ENCODE results near the gene SMPD4. TPM values are rescaled to one million over a fixed set of nuclear protein-coding genes. Genes with fewer than 3 reads are reported as not detected.
"Not testable (repeated sequence)": the region's sequence is repeated elsewhere in the genome, so short reads cannot be mapped to it uniquely, and the experiment has no call there.

Gene SMPD4
- total RNA-seq, 2 experiments from 2014 or later: 56.5 to 58.2 TPM

DNA sequence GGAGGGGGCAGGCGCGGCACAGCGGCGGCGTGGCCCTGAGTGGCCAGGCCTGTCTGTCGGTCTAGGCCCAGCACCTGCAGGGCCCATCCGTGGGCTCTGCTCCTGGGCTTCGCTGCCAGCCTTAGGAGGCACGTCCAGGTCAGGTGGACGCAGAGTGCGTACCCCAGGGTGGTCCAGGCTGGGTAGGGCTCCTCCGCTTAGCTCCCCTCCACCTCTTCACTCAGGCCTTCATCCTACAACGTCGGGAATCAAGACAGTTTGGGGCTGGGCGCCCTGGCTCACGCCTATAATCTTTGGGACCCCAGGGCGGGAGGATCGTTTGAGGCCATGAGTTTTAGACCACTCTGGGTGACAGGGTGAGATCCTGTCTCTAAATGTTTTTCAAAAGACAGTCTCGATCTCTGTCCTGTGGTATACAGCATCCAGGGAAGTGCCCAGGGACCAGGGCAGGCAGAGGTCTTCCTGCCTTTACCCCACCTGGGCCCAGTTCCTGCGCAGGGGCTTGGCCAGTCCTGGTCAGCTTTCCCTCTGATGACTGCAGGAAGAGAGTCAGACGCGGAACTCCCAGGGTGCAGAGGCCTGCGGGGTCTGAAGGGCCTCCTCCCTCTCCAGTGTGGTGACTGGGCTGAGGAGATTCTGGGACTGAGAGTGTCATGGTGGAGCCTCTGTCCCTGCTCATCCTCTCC, 1.6 kb upstream of the SMPD4 start:
- peak overlapping the region; percentile 71 for H3K27ac Mint-ChIP-seq
- not testable (repeated sequence) for DNase-seq
- POLR2A ChIA-PET: interaction anchor here (0.7 to 5.0 kb wide), 3 partner anchors 10 to 190 kb away, joined by 4 to 58 read pairs (median 10); partner anchors contain the start of gene IMP4

DNA sequence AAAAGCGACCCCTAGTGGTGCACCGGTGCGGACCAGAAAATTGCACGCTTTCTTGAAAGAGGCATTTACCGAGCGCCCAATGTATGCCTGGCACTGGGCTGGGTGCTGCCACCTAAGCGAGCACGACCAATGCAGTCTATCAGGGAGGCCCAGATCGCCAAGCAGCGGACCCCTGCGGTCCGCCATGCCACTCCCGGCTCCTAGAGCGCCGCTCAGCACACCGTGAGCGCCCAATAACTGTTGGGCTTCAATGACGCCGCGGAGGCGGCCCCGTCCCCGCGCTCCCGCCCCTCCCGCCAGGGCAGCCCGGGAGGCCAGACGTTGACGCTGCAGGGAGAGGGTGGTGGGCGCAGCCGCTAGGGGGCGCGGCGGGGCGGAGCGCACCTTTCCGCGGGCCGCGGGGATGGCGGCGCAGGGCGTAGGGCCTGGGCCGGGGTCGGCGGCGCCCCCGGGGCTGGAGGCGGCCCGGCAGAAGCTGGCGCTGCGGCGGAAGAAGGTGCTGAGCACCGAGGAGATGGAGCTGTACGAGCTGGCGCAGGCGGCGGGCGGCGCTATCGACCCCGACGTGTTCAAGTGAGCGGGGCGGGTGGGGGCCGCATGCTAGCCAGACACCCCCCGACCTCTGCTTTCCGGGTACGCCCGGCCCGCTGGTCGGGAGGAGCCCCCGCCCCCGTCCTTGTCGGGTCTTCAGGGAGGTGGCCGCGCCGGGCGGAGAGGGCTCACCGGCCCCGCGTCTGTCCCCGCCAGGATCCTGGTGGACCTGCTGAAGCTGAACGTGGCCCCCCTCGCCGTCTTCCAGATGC, 679 bp upstream of the SMPD4 start, which contains the start of gene MZT2B:
Gene MZT2B (plus strand): TSS at position 383 of the 803 bp plus-strand sequence. CDS start 21 bp downstream, at position 404.
- not testable (repeated sequence) for H3K9me3 Mint-ChIP-seq, H3K27me3 Mint-ChIP-seq
- H3K36me3 Mint-ChIP-seq (ENCODE audit: low read depth): peaks cover 18% of the 10 kb centered on the region
- CTCF ChIA-PET: interaction anchor here (0.8 to 2.6 kb wide), 4 partner anchors 26 to 1311 kb away, joined by 3 to 23 read pairs (median 4); partner anchors contain the start of gene IMP4
- peaks cover 43% of the 10 kb centered on the region for H3K4me1 Mint-ChIP-seq
- POLR2A ChIA-PET: interaction anchor here (0.6 to 5.0 kb wide), 11 partner anchors 11 to 192 kb away, joined by 3 to 58 read pairs (median 3); partner anchors contain the start of gene IMP4
- H3K4me3 Mint-ChIP-seq: peak within 1 kb of the TSS; percentile 92
- DNase-seq: peak; percentile 92
- H3K27ac Mint-ChIP-seq: peak within 1 kb of the TSS; percentile 93

More for the DNA sequence above, 1.6 kb upstream of the SMPD4 start:
- Mint-ChIP-seq H3K36me3 (ENCODE audit: low read depth) (peaks cover 14% of the 10 kb centered on the region), H3K4me3 (peak overlapping the region; percentile 77), H3K4me1 (peaks cover 39% of the 10 kb centered on the region)
- H3K9me3 Mint-ChIP-seq, H3K27me3 Mint-ChIP-seq: not testable (repeated sequence)
- CTCF ChIA-PET: interaction anchor here (2.6 kb wide), 1 partner anchor 159 kb away, joined by 23 read pairs; the partner anchor contains the start of gene IMP4

DNA sequence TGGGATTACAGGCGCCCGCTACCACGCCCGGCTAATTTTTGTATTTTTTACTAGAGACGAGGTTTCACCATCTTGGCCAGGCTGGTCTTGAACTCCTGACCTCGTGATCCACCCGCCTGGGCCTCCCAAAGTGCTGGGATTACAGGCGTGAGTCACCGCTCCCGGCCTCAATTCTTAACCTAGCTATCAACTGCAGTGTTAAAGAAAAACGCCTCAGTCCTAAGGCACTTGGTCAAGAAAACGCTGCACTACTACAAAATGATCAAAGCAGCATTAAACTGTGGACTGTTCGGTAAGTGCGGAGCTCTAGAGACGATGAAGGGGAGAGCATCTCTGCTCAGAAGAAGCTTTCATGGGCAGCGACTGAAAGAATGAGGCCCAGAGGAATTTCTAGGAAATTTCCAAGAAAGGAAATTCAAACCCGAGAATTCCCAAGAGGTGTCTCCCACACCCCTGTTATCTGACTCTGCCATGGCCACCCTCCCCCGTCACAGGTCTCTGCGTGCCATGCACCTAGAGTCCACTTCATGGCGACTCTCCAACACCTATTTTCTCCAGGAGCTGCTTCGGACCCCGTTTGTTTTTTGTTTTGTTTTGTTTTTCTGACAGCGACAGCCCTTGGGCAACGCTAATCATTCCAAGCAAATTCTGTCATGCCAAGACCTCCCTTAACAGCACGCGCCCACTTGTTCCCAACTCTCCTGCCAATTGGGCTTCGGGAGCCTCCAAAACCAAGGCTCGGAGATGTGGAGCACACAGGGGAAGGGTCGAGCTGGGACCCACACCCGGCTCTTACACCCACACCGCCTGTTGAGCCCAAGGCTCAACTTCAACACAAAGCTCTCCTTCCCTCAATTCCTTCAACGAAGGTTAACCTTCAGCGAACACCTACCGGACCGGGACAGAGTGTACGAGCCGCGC, 738 bp downstream of the SMPD4 start:
- CTCF ChIA-PET: interaction anchor here (0.7 to 2.6 kb wide), 8 partner anchors 11 to 1312 kb away, joined by 3 to 23 read pairs (median 4); partner anchors contain the start of genes IMP4 and PLEKHB2
- H3K27ac Mint-ChIP-seq: peak overlapping the region; percentile 93
- not testable (repeated sequence) for H3K27me3 Mint-ChIP-seq, DNase-seq, H3K9me3 Mint-ChIP-seq
- H3K4me1 Mint-ChIP-seq: peaks cover 45% of the 10 kb centered on the region
- H3K4me3 Mint-ChIP-seq: peak overlapping the region; percentile 92
- peaks cover 17% of the 10 kb centered on the region for H3K36me3 Mint-ChIP-seq (ENCODE audit: low read depth)
- POLR2A ChIA-PET: interaction anchor here (0.8 to 5.0 kb wide), 8 partner anchors 10 to 192 kb away, joined by 3 to 58 read pairs (median 6); partner anchors contain the start of gene IMP4

DNA sequence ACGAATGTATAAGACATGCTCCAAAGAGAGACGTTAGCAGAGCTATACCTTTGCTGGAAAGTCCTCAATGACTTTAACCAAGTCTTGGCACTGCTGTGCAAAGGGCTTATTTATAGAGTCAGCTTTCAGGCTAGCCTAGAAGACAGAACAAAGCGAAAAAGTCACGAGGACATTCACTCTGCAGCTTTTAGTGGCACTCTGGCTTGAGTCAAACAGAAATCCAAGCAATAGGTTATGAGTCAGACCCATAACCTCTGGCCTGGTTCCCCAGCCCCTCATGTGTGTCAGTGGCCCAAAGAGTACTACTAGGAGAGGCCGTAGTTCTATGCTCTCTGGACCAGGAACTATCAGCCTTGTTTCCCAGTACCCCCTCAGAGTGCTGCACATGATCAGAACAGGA, 6.5 kb downstream of the SMPD4 start:
- POLR2A ChIA-PET, H3K27me3 Mint-ChIP-seq, H3K4me3 Mint-ChIP-seq, DNase-seq, CTCF ChIA-PET, H3K9me3 Mint-ChIP-seq: not testable (repeated sequence)
- peaks cover 40% of the 10 kb centered on the region for H3K36me3 Mint-ChIP-seq (ENCODE audit: low read depth)
- peak overlapping the region; percentile 21 for H3K27ac Mint-ChIP-seq
- H3K4me1 Mint-ChIP-seq: peaks cover 38% of the 10 kb centered on the region

DNA sequence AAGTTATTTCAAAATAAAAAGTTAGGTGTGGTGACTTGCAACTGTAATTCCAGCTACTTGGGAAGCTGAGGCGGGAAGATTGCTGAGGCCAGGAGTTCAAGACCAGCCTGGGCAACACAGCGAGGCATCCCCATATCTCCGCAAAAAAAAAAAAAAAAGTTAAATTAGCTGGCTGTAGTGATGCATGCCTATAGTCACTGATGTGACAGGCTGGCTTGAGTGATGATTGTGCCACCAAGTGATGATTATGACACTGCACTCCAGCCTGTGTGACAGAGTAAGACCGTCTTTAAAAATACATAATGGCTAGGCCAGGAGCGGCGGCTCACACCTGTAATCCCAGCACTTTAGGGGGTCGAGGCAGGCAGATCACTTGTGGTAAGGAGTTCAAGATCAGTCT, 11.5 kb downstream of the SMPD4 start:
- Mint-ChIP-seq H3K27me3 (no peaks in the 10 kb centered on the region), H3K4me3 (no peak overlapping the region), H3K9me3 (no peaks in the 10 kb centered on the region), H3K4me1 (peaks cover 42% of the 10 kb centered on the region), H3K27ac (peak overlapping the region; percentile 61), H3K36me3 (ENCODE audit: low read depth) (peaks cover 55% of the 10 kb centered on the region)
- POLR2A ChIA-PET: interaction anchor here (0.7 to 2.5 kb wide), 2 partner anchors 11 to 203 kb away, joined by 4 to 18 read pairs; partner anchors contain the start of genes MZT2B and SMPD4
- CTCF ChIA-PET: interaction anchor here (0.9 to 1.7 kb wide), 2 partner anchors 10 to 11 kb away, joined by 3 to 6 read pairs; partner anchors contain the start of gene SMPD4
- DNase-seq: no peak

DNA sequence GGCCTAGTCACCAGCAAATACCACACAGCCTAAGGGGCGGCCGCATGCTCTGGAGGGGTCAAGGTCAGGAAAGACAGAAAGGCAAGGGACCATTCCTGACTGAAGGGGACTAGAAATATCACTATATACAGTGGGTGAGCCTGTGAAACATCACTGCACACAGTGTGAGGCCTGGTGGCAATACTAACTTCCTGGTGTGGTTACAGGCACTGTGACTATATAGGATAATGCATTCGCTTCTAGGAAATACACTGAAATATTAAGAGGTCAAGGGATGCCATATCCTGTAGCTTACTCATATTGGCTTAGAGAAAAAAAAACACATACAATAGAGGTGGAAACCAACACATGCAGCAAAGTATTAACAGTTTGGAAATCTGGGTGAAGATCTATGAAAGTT, 12.2 kb downstream of the SMPD4 start:
- not testable (repeated sequence) for H3K27me3 Mint-ChIP-seq, H3K9me3 Mint-ChIP-seq, DNase-seq
- peak overlapping the region; percentile 4 for H3K4me3 Mint-ChIP-seq
- ChIA-PET CTCF (interaction anchor here (0.9 to 1.7 kb wide), 2 partner anchors 11 to 12 kb away, joined by 3 to 6 read pairs; partner anchors contain the start of gene SMPD4), POLR2A (interaction anchor here (0.7 to 2.5 kb wide), 2 partner anchors 11 to 1714 kb away, joined by 4 to 18 read pairs; partner anchors contain the start of genes MZT2B and SMPD4)
- peak overlapping the region; percentile 61 for H3K27ac Mint-ChIP-seq
- H3K36me3 Mint-ChIP-seq (ENCODE audit: low read depth): peaks cover 62% of the 10 kb centered on the region
- peaks cover 37% of the 10 kb centered on the region for H3K4me1 Mint-ChIP-seq

DNA sequence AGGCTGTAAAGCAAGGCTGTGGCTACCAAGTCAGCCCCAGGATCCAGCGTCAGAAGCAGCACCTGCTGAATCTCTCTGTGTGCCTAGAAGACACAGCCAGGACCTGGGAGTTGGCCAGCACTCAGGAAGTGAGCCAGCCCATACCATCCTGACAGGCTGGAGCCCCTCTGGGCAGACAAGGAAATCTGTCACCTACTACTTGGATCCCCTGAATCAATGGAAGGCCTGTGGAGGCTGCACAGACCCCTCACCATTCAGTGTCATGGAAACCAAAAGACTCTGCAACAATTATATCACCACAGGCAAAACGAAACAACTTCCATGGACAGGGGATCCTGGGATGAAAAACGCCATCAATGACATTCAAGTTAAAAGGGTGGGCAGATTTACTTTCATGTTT, 14.8 kb downstream of the SMPD4 start:
- H3K9me3 Mint-ChIP-seq, H3K4me3 Mint-ChIP-seq, H3K27ac Mint-ChIP-seq, CTCF ChIA-PET, H3K27me3 Mint-ChIP-seq, POLR2A ChIA-PET, DNase-seq: not testable (repeated sequence)
- Mint-ChIP-seq H3K36me3 (ENCODE audit: low read depth) (peaks cover 60% of the 10 kb centered on the region), H3K4me1 (peaks cover 37% of the 10 kb centered on the region)

DNA sequence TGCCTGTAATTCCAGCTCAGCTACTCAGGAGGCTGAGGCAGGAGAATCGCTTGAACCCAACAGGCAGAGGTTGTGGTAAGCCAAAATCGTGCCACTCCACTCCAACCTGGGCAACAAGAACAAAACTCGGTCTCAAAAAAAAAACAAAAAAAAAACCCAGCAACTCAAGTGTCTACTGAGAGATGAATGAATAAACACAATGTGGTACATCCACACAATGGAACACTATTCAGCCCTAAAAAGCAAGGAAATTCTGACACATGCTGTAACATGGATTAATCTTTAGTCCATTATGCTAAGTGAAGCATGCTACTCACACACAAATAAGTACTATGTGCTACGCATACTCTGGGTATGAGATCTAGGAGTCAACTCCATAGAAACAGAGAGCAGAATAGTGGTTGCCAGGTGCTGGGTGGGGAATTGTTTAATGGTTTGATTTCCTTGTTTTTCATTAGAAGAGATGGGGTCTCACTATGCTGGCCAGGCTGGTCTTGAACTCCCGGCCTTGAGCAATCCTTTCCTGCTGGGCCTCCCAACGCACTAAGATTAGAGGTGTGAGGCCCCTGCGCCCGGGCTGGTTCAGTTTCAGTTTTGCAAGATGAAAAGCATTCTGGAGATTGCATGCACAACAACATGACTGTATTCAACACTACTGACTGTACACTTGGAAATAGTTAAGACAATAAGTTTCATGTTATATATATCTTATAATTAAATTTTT, 15.9 kb downstream of the SMPD4 start:
- DNase-seq: no peak
- ChIA-PET CTCF (no interaction called here), POLR2A (no interaction called here)
- H3K27me3 Mint-ChIP-seq: no peaks in the 10 kb centered on the region
- no peaks in the 10 kb centered on the region for H3K9me3 Mint-ChIP-seq
- H3K27ac Mint-ChIP-seq: no peak overlapping the region
- no peak overlapping the region for H3K4me3 Mint-ChIP-seq
- peaks cover 33% of the 10 kb centered on the region for H3K4me1 Mint-ChIP-seq
- peaks cover 57% of the 10 kb centered on the region for H3K36me3 Mint-ChIP-seq (ENCODE audit: low read depth)

DNA sequence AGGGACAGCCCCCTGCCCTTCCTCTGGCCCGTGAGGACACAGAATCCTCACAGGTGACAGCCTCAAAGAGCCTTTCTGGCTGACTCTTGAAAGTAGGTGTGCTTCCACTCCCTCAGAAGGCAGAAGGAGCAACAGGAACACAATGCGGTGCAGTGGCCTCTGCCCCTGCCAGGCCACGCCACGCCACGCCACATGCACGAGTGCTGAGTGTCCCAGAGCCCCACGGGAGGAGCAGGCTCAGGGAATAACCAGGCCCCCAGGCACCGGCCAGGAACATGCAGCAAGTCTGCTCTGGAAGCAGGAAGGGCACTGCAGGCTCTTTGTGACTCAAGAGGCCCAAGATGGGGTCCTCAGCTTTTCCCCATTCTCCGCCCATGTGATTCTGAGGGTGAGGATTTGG, 18.4 kb downstream of the SMPD4 start:
- ChIA-PET CTCF (no interaction called here), POLR2A (no interaction called here)
- Mint-ChIP-seq H3K27me3 (no peaks in the 10 kb centered on the region), H3K9me3 (no peaks in the 10 kb centered on the region), H3K4me1 (peaks cover 29% of the 10 kb centered on the region), H3K27ac (no peak overlapping the region), H3K36me3 (ENCODE audit: low read depth) (peaks cover 41% of the 10 kb centered on the region), H3K4me3 (no peak overlapping the region)
- no peak for DNase-seq

DNA sequence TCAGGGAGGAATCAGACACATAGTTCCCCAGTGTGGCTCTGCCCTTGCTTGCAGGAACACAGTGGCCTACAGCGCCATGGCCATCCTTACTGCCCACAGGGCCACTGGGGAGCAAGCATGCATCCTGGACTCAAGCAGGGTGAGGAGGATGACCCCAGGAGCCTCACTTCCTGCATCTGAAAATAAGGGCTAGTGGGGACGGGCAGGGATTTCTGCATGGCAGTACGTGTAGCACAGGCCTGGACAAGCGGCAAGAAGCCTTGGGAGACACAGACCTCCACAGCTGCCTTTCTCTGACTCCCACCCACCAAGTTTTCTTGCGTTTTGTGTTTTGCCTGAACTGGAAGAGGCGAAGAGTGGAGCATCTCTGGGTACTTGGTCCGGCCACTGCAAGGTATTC, 18.9 kb downstream of the SMPD4 start:
- H3K4me3 Mint-ChIP-seq, CTCF ChIA-PET, H3K27ac Mint-ChIP-seq, H3K27me3 Mint-ChIP-seq, DNase-seq, H3K9me3 Mint-ChIP-seq, POLR2A ChIA-PET: not testable (repeated sequence)
- peaks cover 37% of the 10 kb centered on the region for H3K36me3 Mint-ChIP-seq (ENCODE audit: low read depth)
- H3K4me1 Mint-ChIP-seq: peaks cover 29% of the 10 kb centered on the region

DNA sequence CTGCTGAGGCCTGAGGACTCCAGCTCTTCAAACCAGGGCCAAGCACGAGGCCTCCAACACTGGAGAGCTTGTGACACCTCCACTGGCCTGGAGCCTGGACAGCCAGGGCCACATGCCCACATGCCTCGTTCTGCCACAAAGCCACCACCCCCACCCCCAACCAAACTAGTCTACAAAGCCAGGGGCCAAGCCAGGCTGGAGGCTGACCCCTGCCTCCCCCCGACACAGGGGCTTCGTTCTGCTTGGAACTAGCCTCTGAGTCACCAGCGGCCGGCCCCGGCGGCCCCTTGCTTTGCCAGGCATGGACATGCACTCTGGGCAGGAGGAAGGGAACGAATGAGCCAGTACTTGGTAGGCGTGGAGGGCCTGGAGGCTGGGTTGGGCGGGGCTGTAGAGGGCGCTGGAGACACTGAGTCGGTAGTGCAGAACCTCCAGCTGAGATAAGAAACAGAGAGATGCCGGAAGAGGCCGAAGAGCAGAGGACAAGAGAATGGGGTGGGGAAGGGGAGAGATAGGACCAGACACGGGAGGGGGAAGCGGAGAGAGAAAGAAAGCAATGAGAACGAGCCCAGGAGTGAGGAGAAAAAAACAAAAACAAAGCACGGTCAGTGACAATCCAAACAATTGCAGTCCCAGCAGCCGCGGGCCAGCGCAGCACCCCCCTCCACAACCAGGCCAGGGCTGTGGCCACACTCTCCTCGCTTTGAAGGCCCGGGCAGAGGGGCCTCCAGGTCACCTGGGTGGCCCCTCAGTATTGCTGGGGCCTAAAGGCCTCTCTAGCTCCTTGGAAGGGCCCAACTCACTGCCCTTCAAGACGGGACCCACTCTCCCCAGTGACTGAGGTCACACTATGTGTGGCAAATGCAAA, 20.3 kb downstream of the SMPD4 start:
- POLR2A ChIA-PET: interaction anchor here (1.0 kb wide), 1 partner anchor 21 kb away, joined by 3 read pairs; the partner anchor contains the start of genes MZT2B and SMPD4
- Mint-ChIP-seq H3K36me3 (ENCODE audit: low read depth) (peaks cover 26% of the 10 kb centered on the region), H3K4me1 (peaks cover 26% of the 10 kb centered on the region)
- H3K4me3 Mint-ChIP-seq, CTCF ChIA-PET, H3K9me3 Mint-ChIP-seq, H3K27ac Mint-ChIP-seq, DNase-seq, H3K27me3 Mint-ChIP-seq: not testable (repeated sequence)

Data from activated CD4-positive, alpha-beta memory T cell treated with anti-CD3 and anti-CD28 coated beads, Interleukin-2, amount 10 ng/mL, durations not matched to agents 7 days and 5 days (primary cell).